Stimulated activated naive B cell treated with anti-CD40 and anti-IgM and Interleukin-4, amounts not matched to agents 10 μg/mL and 1 μg/mL and 100 μg/mL, for 72 hours (primary cell): ENCODE results near the gene DIAPH2.
A peak's percentile ranks its signal among the peaks of the same experiment; 100 is the strongest.

Experiments
- ATAC-seq, 2 donors: fragments of 150-1000 bp; cut with Tn5 transposase; replicated peaks; 2 replicates each; pipeline ENCODE4 v1.10.0; 2021; ENCODE audit warnings: moderate library complexity in 1 of 2
- DNase-seq: peaks from one replicate; pipeline ENCODE4 v3.0.0; 2021
- H3K27ac Mint-ChIP-seq: one replicate; pipeline ENCODE4 v1.8.0; 2022; ENCODE audit warnings: mild to moderate bottlenecking, mixed read lengths
- H3K27me3 Mint-ChIP-seq, 2 donors: one replicate each; pipeline ENCODE4 v1.8.0; 2022; ENCODE audit warnings: mixed read lengths in 2 of 2
- H3K36me3 Mint-ChIP-seq, 2 donors: one replicate each; pipeline ENCODE4 v1.8.0; 2022; ENCODE audit warnings: mixed read lengths in 2 of 2, mild to moderate bottlenecking in 1 of 2
- H3K4me1 Mint-ChIP-seq, 2 donors: one replicate each; pipeline ENCODE4 v1.8.0; 2022; ENCODE audit warnings: mixed read lengths in 2 of 2, mild to moderate bottlenecking in 1 of 2
- H3K4me3 Mint-ChIP-seq, 2 donors: one replicate each; pipeline ENCODE4 v1.8.0; 2022; ENCODE audit warnings: mild to moderate bottlenecking in 2 of 2, mixed read lengths in 2 of 2, moderate library complexity in 1 of 2
- H3K9me3 Mint-ChIP-seq, 2 donors: one replicate each; pipeline ENCODE4 v1.8.0; 2022; ENCODE audit warnings: mixed read lengths in 2 of 2, mild to moderate bottlenecking in 1 of 2

DIAPH2 gene

GRCh38 chrX:96684339-96685209, at the start of gene DIAPH2:
DIAPH2 (plus strand) TSS chrX:96684842.
- H3K36me3 Mint-ChIP-seq: peaks cover 0 to 3% of the 10 kb centered on the region in 2 donors
- H3K4me1 Mint-ChIP-seq: peaks cover 4 to 9% of the 10 kb centered on the region in 2 donors
- DNase-seq (peak; percentile 73), ATAC-seq (peak; percentile 81 to 88)
- H3K27me3 Mint-ChIP-seq: peaks cover 0 to 5% of the 10 kb centered on the region in 2 donors
- H3K4me3 Mint-ChIP-seq: peak within 1 kb of the TSS; percentile 94 to 97
- H3K9me3 Mint-ChIP-seq: no peaks in the 10 kb centered on the region
- H3K27ac Mint-ChIP-seq: peak within 1 kb of the TSS; percentile 97

- ATAC-seq (no peak), DNase-seq (no peak)
- no peaks in the 10 kb centered on the region for H3K9me3 Mint-ChIP-seq
- H3K4me3 Mint-ChIP-seq: no peak overlapping the region
- H3K27ac Mint-ChIP-seq: no peak overlapping the region
- H3K4me1 Mint-ChIP-seq: no peaks in the 10 kb centered on the region
- no peaks in the 10 kb centered on the region for H3K36me3 Mint-ChIP-seq
- peaks cover 4 to 7% of the 10 kb centered on the region in 2 donors for H3K27me3 Mint-ChIP-seq
Observed at GRCh38 chrX:96650023-96650422, 34.6 kb upstream of the DIAPH2 start.

- no peak overlapping the region for H3K4me3 Mint-ChIP-seq
- peaks cover 18 to 19% of the 10 kb centered on the region in 2 donors for H3K27me3 Mint-ChIP-seq
- H3K4me1 Mint-ChIP-seq: no peaks in the 10 kb centered on the region
- DNase-seq (no peak), ATAC-seq (no peak)
- no peak overlapping the region for H3K27ac Mint-ChIP-seq
- H3K9me3 Mint-ChIP-seq: no peaks in the 10 kb centered on the region
- H3K36me3 Mint-ChIP-seq: no peaks in the 10 kb centered on the region
Observed at GRCh38 chrX:96655947-96656623, 28.6 kb upstream of the DIAPH2 start.

DNA sequence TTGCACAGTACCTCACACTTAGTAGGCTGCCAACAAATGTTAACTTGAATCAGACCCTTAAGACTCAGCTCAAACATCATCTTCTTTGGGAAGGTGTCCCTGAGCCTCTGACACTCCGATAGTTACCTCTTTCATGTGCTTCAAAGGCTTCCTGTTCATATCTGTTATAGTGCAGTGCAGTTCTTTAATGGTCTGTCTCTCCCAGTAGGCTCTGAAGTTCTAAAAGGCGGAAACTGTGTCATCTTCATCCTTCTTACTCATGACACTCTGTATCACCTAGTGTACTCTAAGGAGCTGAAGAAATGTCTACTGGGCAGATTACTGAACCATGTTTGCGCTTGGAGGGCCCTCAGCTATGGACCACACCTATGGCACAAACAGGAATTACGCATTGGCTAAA, 2.1 kb upstream of the DIAPH2 start:
- no peaks in the 10 kb centered on the region for H3K9me3 Mint-ChIP-seq
- DNase-seq (no peak), ATAC-seq (no peak)
- no peak overlapping the region for H3K27ac Mint-ChIP-seq
- peaks cover 0 to 3% of the 10 kb centered on the region in 2 donors for H3K36me3 Mint-ChIP-seq
- H3K4me1 Mint-ChIP-seq: peaks cover 4 to 9% of the 10 kb centered on the region in 2 donors
- peaks cover 0 to 5% of the 10 kb centered on the region in 2 donors for H3K27me3 Mint-ChIP-seq
- H3K4me3 Mint-ChIP-seq: no peak overlapping the region

- ATAC-seq (peak; percentile 21 to 35), DNase-seq (peak; percentile 9)
- Mint-ChIP-seq H3K36me3 (peaks cover 0 to 3% of the 10 kb centered on the region in 2 donors), H3K4me3 (peak overlapping the region; percentile 94 to 97), H3K27me3 (peaks cover 0 to 5% of the 10 kb centered on the region in 2 donors), H3K9me3 (no peaks in the 10 kb centered on the region), H3K27ac (peak overlapping the region; percentile 97), H3K4me1 (peaks cover 4 to 9% of the 10 kb centered on the region in 2 donors)
Observed at GRCh38 chrX:96683997-96684338, 674 bp upstream of the DIAPH2 start.

- ATAC-seq: peak; percentile 50 to 51
- Mint-ChIP-seq H3K4me1 (peaks cover 4 to 9% of the 10 kb centered on the region in 2 donors), H3K27ac (peak overlapping the region; percentile 83), H3K36me3 (peaks cover 0 to 3% of the 10 kb centered on the region in 2 donors), H3K9me3 (no peaks in the 10 kb centered on the region), H3K27me3 (peaks cover 0 to 5% of the 10 kb centered on the region in 2 donors), H3K4me3 (peak overlapping the region; percentile 94 to 97)
- DNase-seq: peak; percentile 8
Observed at GRCh38 chrX:96685210-96686099, 813 bp downstream of the DIAPH2 start.

DNA sequence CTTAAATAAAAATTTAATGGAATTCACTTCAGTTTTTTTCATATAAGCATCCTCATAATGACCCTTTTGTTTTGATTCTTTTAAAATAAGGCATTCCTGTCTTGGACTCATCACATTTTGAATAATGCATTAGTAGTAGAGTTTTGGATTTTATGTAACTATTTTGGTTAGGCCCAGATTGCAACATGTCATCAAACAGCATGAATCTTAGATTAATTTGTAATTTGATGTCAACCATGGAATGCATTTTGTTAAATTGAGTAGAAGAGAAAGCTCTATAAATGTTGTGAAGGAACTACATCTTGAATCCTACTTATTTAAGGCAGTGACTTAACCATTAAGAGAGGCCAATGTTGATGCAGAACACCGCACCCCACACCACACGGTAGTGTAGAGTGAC, 3.1 kb downstream of the DIAPH2 start:
- no peaks in the 10 kb centered on the region for H3K9me3 Mint-ChIP-seq
- ATAC-seq (no peak), DNase-seq (no peak)
- peaks cover 0 to 3% of the 10 kb centered on the region in 2 donors for H3K36me3 Mint-ChIP-seq
- no peak overlapping the region for H3K27ac Mint-ChIP-seq
- H3K4me1 Mint-ChIP-seq: peaks cover 4 to 9% of the 10 kb centered on the region in 2 donors
- no peak overlapping the region for H3K4me3 Mint-ChIP-seq
- H3K27me3 Mint-ChIP-seq: no peaks in the 10 kb centered on the region

GRCh38 chrX:96688789-96689188, 4.1 kb downstream of the DIAPH2 start:
- H3K4me3 Mint-ChIP-seq: no peak overlapping the region
- peaks cover 4 to 9% of the 10 kb centered on the region in 2 donors for H3K4me1 Mint-ChIP-seq
- H3K27me3 Mint-ChIP-seq: no peaks in the 10 kb centered on the region
- no peaks in the 10 kb centered on the region for H3K9me3 Mint-ChIP-seq
- H3K36me3 Mint-ChIP-seq: peaks cover 0 to 3% of the 10 kb centered on the region in 2 donors
- H3K27ac Mint-ChIP-seq: no peak overlapping the region
- DNase-seq: no peak
- ATAC-seq: no peak

GRCh38 chrX:96689991-96690390, 5.3 kb downstream of the DIAPH2 start:
- Mint-ChIP-seq H3K27ac (no peak overlapping the region), H3K27me3 (no peaks in the 10 kb centered on the region), H3K36me3 (peaks cover 0 to 1% of the 10 kb centered on the region in 2 donors), H3K9me3 (no peaks in the 10 kb centered on the region), H3K4me3 (no peak overlapping the region), H3K4me1 (peaks cover 0 to 4% of the 10 kb centered on the region in 2 donors)
- ATAC-seq (no peak), DNase-seq (no peak)

- no peak overlapping the region for H3K4me3 Mint-ChIP-seq
- ATAC-seq (no peak), DNase-seq (no peak)
- H3K27me3 Mint-ChIP-seq: no peaks in the 10 kb centered on the region
- no peaks in the 10 kb centered on the region for H3K4me1 Mint-ChIP-seq
- H3K36me3 Mint-ChIP-seq: peaks cover 0 to 1% of the 10 kb centered on the region in 2 donors
- no peak overlapping the region for H3K27ac Mint-ChIP-seq
- H3K9me3 Mint-ChIP-seq: no peaks in the 10 kb centered on the region
Observed at GRCh38 chrX:96692454-96692853, 7.8 kb downstream of the DIAPH2 start.

- no peak overlapping the region for H3K4me3 Mint-ChIP-seq
- DNase-seq (no peak), ATAC-seq (no peak)
- no peaks in the 10 kb centered on the region for H3K9me3 Mint-ChIP-seq
- no peak overlapping the region for H3K27ac Mint-ChIP-seq
- H3K27me3 Mint-ChIP-seq: no peaks in the 10 kb centered on the region
- peaks cover 0 to 1% of the 10 kb centered on the region in 2 donors for H3K36me3 Mint-ChIP-seq
- H3K4me1 Mint-ChIP-seq: no peaks in the 10 kb centered on the region
Observed at GRCh38 chrX:96692890-96693289, 8.2 kb downstream of the DIAPH2 start.

DNA sequence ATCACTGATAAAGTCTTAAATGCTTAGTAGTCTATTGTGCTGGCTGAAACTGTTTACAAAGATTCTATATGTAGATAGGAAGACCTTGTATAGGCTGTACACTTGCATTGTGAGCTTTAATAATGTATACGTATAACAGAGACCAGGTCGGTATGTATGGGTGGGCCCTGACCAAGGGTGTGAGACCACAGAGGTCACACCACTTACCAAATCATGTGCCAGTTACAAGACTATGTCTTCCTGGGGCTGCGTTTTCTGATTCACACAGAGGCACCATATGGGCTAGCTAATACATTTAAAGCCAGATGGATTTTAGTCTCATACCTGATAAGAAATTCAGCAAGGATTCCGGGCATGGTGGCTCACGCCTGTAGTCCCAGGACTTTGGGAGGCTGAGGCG, 8.8 kb downstream of the DIAPH2 start:
- no peaks in the 10 kb centered on the region for H3K9me3 Mint-ChIP-seq
- H3K4me1 Mint-ChIP-seq: no peaks in the 10 kb centered on the region
- ATAC-seq: no peak
- no peak overlapping the region for H3K4me3 Mint-ChIP-seq
- no peaks in the 10 kb centered on the region for H3K27me3 Mint-ChIP-seq
- peaks cover 0 to 1% of the 10 kb centered on the region in 2 donors for H3K36me3 Mint-ChIP-seq
- no peak for DNase-seq
- no peak overlapping the region for H3K27ac Mint-ChIP-seq

DNA sequence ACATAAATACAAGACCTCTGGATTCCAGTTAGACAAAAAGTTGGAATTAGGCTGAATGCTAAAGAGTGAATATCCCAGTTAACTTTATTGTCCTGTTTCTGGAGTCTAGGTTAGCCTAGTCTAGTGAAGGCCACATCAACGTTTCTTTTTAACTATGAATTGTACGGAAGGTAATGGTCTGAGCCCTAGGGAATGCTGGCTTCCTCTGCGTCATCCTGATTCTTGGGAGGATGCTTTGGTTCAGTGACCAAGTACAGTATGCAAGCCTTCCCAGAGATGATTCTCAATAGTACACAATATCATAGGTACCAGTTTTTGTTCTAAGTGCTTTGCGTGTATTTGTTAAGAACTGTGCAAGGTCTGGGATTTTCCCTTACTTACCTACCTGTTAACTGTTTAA, 11.8 kb downstream of the DIAPH2 start:
- Mint-ChIP-seq H3K9me3 (no peaks in the 10 kb centered on the region), H3K4me1 (peaks cover 5 to 7% of the 10 kb centered on the region in 2 donors)
- ATAC-seq: no peak

DNA sequence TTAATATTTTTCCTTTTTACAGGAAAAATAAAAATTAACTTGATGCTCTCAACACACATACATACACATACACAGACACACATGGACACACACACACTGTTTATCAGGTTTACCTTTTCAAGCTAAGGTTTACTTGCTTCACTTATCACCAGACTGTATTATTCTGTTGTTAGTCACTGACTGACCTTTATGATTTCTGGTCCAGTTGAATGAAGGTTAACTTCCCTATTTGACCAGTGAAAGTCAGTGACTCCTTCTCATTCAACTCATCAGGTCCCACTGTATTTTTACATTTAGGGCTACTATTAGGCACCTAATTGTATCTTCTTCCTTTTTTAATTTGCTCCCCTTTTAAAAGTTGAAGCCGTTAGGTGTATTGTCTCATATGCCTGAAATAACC, 16.0 kb downstream of the DIAPH2 start:
- no peak for DNase-seq
- H3K36me3 Mint-ChIP-seq: no peaks in the 10 kb centered on the region
- no peak overlapping the region for H3K27ac Mint-ChIP-seq
- H3K27me3 Mint-ChIP-seq: no peaks in the 10 kb centered on the region
- H3K4me1 Mint-ChIP-seq: peaks cover 7 to 12% of the 10 kb centered on the region in 2 donors
- H3K9me3 Mint-ChIP-seq: no peaks in the 10 kb centered on the region
- H3K4me3 Mint-ChIP-seq: no peak overlapping the region
- peak; percentile 64 for ATAC-seq

More for the DNA sequence above, 11.8 kb downstream of the DIAPH2 start:
- DNase-seq: no peak
- Mint-ChIP-seq H3K4me3 (no peak overlapping the region), H3K27ac (no peak overlapping the region), H3K36me3 (peaks cover 0 to 1% of the 10 kb centered on the region in 2 donors), H3K27me3 (no peaks in the 10 kb centered on the region)
